Subcutaneous adipose tissue (tissue), 4 donors: ENCODE data around the gene FREM1. TPM values are rescaled to one million over a fixed set of nuclear protein-coding genes. Genes with fewer than 3 reads are reported as not detected.

ENCODE experiments used
- total RNA-seq, 4 donors: library from RNA; depleted of rRNA; stranded (reverse); fragments of >200 nt; gene quantifications; one replicate each; pipeline ENCODE4 v1.1.0, GENCODE V29; 2016
- TF ChIP-seq, protein P1 (sequence below): fragments of 450-650 bp; IDR thresholded peaks from one replicate; pipeline ENCODE4 v1.5.1; 2016; ENCODE audit warnings: low read depth, mild to moderate bottlenecking, control low read depth, antibody characterized with exemption, moderate library complexity

FREM1 gene
- total RNA-seq, 4 donors from 2014 or later: 3.2 to 14.5 (median 10.0) TPM

GRCh38 chr9:14768405-14769229, 141.6 kb downstream of the FREM1 start:
- TF ChIP-seq, protein P1, sequence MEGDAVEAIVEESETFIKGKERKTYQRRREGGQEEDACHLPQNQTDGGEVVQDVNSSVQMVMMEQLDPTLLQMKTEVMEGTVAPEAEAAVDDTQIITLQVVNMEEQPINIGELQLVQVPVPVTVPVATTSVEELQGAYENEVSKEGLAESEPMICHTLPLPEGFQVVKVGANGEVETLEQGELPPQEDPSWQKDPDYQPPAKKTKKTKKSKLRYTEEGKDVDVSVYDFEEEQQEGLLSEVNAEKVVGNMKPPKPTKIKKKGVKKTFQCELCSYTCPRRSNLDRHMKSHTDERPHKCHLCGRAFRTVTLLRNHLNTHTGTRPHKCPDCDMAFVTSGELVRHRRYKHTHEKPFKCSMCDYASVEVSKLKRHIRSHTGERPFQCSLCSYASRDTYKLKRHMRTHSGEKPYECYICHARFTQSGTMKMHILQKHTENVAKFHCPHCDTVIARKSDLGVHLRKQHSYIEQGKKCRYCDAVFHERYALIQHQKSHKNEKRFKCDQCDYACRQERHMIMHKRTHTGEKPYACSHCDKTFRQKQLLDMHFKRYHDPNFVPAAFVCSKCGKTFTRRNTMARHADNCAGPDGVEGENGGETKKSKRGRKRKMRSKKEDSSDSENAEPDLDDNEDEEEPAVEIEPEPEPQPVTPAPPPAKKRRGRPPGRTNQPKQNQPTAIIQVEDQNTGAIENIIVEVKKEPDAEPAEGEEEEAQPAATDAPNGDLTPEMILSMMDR: no peak

DNA sequence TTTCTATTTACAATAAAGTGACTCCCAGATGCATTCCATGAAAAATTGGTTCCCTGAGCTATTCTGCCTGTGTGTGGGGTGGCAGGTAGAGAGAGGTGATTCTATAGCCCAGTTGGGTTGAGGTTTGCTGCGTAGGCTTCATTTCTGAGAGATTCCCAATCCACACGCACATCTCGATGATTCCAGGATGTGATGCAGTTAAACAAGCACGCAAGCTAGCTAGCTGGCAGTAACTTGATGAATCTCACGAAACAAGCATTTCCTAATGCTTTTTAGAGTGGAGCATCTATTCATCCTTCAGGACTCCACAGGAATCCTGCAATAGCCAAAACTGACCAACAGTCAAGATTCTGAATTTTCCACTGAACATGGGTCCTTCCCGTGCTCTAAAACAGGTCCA, 143.9 kb downstream of the FREM1 start:
- TF ChIP-seq, protein P1: no peak

GRCh38 chr9:14761584-14761983, 148.6 kb downstream of the FREM1 start:
- TF ChIP-seq, protein P1: no peak

GRCh38 chr9:14760060-14760459, 150.2 kb downstream of the FREM1 start:
- TF ChIP-seq, protein P1: no peak

DNA sequence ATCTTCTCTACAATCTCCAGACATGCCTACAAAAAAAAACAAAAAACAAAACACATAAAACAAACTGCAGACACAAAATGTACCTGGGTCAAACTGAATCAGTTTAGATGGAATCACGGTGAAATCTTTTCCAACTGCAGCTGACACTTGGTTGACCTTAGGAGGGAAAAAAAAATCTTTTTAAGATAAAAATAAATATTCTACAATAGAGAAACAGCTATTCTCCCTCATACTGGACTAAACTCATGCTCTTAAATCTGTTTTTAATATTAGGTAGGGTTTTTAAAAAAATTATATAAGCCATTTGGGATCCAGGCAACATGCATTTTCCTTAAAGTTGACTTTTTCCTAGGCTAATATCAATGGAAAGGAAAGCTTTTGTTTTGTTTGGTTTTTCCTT, 153.9 kb downstream of the FREM1 start:
- TF ChIP-seq, protein P1: no peak

- TF ChIP-seq, protein P1: no peak
These were observed 157.4 kb downstream of the FREM1 start for GRCh38 chr9:14752871-14753270.

DNA sequence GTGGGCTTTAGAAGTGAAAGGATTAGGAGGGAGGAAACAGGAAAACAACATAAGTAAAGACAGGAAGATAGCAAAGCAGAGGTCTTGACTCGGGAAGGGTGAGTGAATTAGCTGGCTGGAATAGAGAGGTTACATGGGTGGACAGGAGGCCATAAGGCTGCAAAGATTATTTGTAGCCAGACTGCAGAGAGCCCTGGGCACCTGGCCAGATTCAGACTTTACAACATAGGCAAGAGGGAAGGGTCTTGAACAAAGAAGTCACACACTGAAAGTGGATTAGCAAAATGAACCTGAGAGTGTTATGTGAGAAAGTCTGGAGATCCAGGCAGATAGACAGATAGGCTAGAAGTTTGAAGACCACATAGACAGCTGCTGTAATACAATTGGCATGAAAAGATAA, 158.0 kb downstream of the FREM1 start:
- TF ChIP-seq, protein P1: no peak
